Parathyroid adenoma (tissue), 2 donors: ENCODE results near the gene ARHGAP45.

Experiments used
- H2AFZ ChIP-seq: fragments of 300-600 bp; sonication (generic); one replicate; pipeline ENCODE4 v1.7.0; 2017; ENCODE audit warnings: antibody characterized with exemption, mild to moderate bottlenecking
- H3K27ac ChIP-seq: fragments of 300-600 bp; sonication (generic); one replicate; pipeline ENCODE4 v1.7.0; 2017
- H3K27me3 ChIP-seq: fragments of 300-600 bp; sonication (generic); one replicate; pipeline ENCODE4 v1.7.0; 2017; ENCODE audit warnings: low read length; ENCODE audit not compliant: control insufficient read depth, insufficient read depth
- H3K36me3 ChIP-seq: fragments of 300-600 bp; sonication (generic); one replicate; pipeline ENCODE4 v1.7.0; 2017; ENCODE audit warnings: low read length; ENCODE audit not compliant: control insufficient read depth, insufficient read depth
- H3K4me1 ChIP-seq: fragments of 300-600 bp; sonication (generic); one replicate; pipeline ENCODE4 v1.7.0; 2017; ENCODE audit warnings: control low read depth
- H3K4me2 ChIP-seq: fragments of 300-600 bp; sonication (generic); one replicate; pipeline ENCODE4 v1.7.0; 2017; ENCODE audit warnings: low read length
- H3K4me3 ChIP-seq: fragments of 300-600 bp; sonication (generic); one replicate; pipeline ENCODE4 v1.7.0; 2017; ENCODE audit warnings: low read depth, low read length
- H3K79me2 ChIP-seq: fragments of 300-600 bp; sonication (generic); one replicate; pipeline ENCODE4 v1.7.0; 2017; ENCODE audit warnings: control low read depth
- H3K9ac ChIP-seq: fragments of 300-600 bp; sonication (generic); one replicate; pipeline ENCODE4 v1.7.0; 2017; ENCODE audit warnings: mild to moderate bottlenecking
- H3K9me3 ChIP-seq: fragments of 300-600 bp; sonication (generic); one replicate; pipeline ENCODE4 v1.7.0; 2017; ENCODE audit warnings: low read length; ENCODE audit not compliant: control insufficient read depth
- TF ChIP-seq, protein P1 (sequence below): fragments of 300-600 bp; sonication (generic); IDR thresholded peaks from one replicate; pipeline ENCODE4 v1.7.0; 2017; ENCODE audit warnings: antibody characterized with exemption, mild to moderate bottlenecking
- donor health status: primary hyperparathyroidism.

The ARHGAP45 gene

DNA sequence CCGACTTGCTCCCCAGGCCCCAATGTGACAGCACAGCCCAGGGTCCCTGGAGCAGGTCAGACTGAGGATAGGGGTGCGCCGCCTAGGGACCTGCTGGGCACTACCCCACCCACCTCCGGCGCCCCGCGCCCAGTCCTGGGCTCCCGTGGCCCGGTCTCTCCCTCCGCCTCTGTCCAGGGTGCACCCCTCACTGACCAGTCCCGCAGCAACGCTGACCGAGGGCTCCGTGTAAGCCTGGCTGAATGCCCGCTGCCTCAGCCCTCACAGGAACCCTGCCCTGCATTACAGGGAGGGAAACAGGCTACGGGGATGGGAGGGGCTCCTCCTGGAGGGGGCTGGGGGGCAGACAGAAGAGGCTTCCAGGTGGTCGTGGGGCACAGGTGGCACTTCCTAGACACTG is 68.5 kb downstream of the ARHGAP45 start:
- no peak overlapping the region for H3K4me3 ChIP-seq

DNA sequence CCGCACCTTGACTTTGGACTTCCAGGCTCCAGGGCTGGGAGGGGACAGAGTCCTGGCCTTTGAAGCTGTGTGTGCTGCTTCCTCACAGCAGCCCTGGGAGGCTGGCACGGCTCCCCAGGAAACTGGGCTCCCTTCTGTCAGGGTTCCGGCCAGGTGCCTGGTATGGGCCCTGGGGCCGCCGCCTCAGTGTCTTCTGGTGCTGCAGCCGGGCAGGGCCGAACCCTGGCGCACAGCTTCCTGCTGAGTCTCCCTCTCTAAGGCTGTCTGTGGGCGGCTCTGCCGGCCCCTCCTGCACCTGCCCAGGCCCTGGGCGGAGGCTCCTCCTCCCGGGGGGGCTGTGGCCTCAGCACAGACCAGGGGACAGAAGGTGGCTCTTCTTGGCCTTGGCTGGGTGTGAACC is 69.2 kb downstream of the ARHGAP45 start:
- TF ChIP-seq, protein P1, sequence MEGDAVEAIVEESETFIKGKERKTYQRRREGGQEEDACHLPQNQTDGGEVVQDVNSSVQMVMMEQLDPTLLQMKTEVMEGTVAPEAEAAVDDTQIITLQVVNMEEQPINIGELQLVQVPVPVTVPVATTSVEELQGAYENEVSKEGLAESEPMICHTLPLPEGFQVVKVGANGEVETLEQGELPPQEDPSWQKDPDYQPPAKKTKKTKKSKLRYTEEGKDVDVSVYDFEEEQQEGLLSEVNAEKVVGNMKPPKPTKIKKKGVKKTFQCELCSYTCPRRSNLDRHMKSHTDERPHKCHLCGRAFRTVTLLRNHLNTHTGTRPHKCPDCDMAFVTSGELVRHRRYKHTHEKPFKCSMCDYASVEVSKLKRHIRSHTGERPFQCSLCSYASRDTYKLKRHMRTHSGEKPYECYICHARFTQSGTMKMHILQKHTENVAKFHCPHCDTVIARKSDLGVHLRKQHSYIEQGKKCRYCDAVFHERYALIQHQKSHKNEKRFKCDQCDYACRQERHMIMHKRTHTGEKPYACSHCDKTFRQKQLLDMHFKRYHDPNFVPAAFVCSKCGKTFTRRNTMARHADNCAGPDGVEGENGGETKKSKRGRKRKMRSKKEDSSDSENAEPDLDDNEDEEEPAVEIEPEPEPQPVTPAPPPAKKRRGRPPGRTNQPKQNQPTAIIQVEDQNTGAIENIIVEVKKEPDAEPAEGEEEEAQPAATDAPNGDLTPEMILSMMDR, result no peak
- Histone ChIP-seq H3K79me2 (peaks cover 19% of the 10 kb centered on the region), H3K4me3 (no peak overlapping the region), H3K36me3 (no peaks in the 10 kb centered on the region), H3K4me1 (no peaks in the 10 kb centered on the region), H3K9ac (no peak overlapping the region), H3K9me3 (no peaks in the 10 kb centered on the region), H3K27me3 (no peaks in the 10 kb centered on the region), H3K4me2 (no peak overlapping the region), H3K27ac (no peak overlapping the region), H2AFZ (no peak overlapping the region)

More for the DNA sequence above, 68.5 kb downstream of the ARHGAP45 start:
- Histone ChIP-seq H3K27me3 (no peaks in the 10 kb centered on the region), H3K36me3 (no peaks in the 10 kb centered on the region), H3K4me2 (no peak overlapping the region), H3K79me2 (peaks cover 19% of the 10 kb centered on the region), H2AFZ (no peak overlapping the region), H3K4me1 (no peaks in the 10 kb centered on the region), H3K9me3 (no peaks in the 10 kb centered on the region), H3K27ac (no peak overlapping the region), H3K9ac (no peak overlapping the region)
- TF ChIP-seq, protein P1, result no peak
